NCI-H1436 treated with DMSO at 0.1 percent for 48 hours (cell line): Measurements from ENCODE around the gene BAIAP2L1.

Source experiments
- DNase-seq: peaks from one replicate; lab custom pipeline; 2025; lab: John Stamatoyannopoulos, UW

BAIAP2L1 gene

DNA sequence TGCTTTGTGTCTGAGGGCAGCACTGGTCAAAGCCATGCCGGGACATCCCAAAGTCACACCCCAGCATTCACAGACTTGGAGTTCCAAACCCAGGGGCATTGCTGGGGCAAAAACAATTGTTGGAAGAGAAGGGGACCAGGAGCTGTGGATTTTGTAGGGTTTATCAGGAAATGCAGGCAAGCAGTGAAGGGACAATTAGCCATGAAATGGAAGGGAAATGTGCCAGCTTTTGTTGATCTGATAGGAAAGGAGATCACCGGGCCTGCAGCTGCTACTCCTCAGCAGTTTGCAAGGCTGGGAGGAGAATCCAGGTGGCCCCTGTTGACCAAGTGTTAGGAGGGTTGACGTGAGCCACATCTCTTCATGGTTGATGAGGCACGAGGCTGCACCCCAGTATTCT lies 122.0 kb downstream of the BAIAP2L1 start:
- no peak for DNase-seq

DNA sequence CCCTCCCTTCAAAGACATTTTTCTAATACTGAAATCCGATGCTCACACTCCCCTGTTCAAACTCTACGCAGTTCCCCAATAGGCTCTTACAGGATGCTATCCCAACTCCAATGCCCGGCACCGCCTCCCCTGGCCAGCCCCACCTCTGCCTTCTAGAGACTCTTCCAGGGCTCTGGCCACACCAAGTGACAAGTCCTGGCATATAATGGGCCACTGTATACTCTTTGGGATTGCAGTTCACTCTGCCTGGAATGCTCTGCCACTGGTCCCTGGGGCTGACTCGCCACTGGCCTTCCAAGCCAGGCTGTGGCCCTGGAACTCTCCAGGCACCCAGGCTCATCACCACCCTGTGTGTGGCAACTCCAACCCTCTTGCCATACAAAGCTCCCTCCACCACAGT lies 122.5 kb downstream of the BAIAP2L1 start:
- no peak for DNase-seq

DNA sequence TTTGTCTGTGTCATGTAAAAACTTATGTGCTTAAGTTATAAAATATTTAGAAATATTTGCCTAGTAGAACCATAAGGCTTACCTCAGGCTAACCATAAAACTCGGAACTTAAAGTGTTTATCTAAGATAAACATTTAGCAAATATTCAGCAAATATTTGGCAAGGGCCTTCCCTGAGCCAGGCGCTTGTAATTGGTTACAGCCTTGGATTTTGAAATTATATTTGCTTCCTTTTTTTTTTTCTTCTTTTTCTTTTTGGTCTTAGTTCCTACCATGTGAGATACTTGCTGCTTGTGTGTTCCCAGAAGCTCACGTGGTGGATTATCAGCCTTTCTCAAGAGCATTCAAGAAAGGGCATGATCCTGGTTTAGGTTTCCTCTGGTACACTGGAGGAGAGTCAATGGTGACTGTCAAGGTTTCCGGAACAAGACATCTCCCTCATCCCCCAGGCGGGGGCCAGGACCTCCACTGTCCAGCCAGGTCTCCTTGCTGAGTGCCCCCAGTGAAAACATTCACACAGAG lies 124.6 kb downstream of the BAIAP2L1 start:
- no peak for DNase-seq

DNA sequence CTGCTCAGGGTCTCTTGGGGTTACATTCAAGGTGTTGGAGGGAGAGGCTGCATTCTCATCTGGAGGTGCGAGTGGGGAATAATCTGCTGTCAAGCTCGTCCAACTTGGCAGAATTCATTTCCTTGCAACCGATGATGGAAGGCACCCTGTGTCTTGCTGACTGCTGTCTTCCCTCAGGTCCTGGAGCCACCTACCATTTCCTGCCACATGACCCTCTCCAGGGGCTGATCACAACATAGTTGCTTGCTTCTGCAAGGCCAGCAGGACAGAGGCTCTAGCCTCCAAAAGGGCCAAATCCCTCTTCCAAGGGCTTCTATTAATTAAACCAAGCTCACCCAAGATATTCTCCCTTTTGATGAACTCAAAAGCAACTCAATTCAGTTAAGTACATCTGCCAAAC lies 133.6 kb downstream of the BAIAP2L1 start:
- no peak for DNase-seq

DNA sequence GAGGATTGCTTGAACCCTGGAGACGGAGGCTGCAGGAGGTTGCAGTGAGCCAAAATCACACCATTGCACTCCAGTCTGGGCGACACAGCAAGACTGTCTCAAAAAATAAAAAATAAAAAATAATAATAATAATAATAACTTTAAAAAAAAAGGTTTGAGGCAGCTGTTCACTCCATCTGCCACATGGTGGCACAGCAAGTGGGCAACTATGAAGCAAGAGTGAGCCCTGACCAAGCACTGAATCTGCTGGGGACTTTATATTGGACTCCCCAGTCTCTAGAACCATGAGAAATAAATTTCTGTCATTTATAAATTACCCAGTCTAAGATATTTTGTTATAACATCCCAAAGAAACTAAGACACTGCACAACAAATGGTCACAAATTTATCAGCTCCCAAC lies 134.1 kb downstream of the BAIAP2L1 start:
- DNase-seq = no peak

DNA sequence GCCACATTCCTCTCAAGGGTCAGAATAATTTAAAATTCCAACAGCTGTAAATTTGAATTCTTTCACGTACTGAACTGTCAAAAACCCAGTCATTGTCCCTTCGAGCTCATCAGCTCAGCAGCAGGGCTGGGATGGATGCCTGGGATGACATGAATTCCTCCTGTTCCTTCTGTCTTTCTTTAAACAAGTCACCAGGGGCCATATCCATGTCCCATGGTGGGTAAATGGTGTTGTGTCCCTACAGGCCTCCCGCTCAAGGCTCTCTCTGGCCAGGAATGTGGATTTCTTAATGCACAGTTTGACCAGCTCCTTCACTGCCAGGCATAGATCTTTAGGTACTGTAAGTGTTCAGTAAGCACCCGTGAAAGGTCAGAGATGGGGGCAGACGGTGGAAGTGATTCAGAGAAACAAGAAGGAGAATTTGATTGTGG lies 135.0 kb downstream of the BAIAP2L1 start:
- no peak for DNase-seq

GRCh38 chr7:98257701-98258100 lies 143.2 kb downstream of the BAIAP2L1 start:
- DNase-seq = no peak

GRCh38 chr7:98256431-98256830 lies 144.5 kb downstream of the BAIAP2L1 start:
- DNase-seq = no peak

GRCh38 chr7:98254951-98255610 lies 145.8 kb downstream of the BAIAP2L1 start:
- DNase-seq = no peak

DNA sequence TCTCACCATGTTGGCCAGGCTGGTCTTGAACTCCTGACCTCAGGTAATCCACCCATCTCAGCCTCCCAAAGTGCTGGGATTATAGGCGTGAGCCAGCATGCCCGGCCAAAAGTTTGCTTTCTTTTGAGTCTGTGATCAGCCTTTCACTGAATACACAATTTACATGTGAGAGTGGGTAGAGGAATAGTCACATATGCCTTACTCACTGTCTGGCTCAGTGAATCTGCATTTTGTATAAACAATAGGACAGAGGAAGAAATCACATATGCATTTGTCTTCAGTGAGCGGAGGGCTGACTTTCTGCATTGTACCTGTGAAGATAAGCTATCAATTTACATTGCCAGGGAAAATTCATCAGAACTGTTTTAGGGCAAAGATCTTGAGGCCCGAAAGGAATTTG lies 146.4 kb downstream of the BAIAP2L1 start:
- no peak for DNase-seq

- DNase-seq = no peak
Observed at GRCh38 chr7:98252425-98253054, 148.3 kb downstream of the BAIAP2L1 start.

GRCh38 chr7:98251601-98252424 lies 149.1 kb downstream of the BAIAP2L1 start, which contains the start of gene TECPR1:
TSS of gene TECPR1 (minus strand) at chr7:98252232. CDS start at chr7:98246146, 6,086 bp downstream.
- DNase-seq = peak; percentile 25

DNA sequence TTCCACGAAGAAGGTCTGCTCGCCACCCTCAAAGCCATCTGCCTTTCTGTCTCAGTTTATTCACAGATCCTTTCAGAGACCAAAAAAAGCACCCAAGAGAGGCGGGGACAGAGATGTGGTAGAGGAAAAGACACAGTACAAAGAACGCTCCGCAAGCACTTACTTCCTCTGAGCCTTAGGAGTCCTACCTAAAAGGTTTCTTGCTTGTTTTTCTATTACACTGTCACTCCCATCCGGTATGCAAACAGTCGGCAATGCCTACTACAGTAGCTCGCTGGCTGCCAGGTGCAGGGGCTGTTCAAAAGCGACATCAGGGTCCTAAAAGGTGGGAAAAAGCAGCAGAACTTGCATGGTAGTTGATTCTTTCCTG lies 149.7 kb downstream of the BAIAP2L1 start:
- DNase-seq = no peak

GRCh38 chr7:98250789-98251188 lies 150.1 kb downstream of the BAIAP2L1 start:
- no peak for DNase-seq

GRCh38 chr7:98249106-98249505 lies 151.8 kb downstream of the BAIAP2L1 start:
- DNase-seq = no peak

DNA sequence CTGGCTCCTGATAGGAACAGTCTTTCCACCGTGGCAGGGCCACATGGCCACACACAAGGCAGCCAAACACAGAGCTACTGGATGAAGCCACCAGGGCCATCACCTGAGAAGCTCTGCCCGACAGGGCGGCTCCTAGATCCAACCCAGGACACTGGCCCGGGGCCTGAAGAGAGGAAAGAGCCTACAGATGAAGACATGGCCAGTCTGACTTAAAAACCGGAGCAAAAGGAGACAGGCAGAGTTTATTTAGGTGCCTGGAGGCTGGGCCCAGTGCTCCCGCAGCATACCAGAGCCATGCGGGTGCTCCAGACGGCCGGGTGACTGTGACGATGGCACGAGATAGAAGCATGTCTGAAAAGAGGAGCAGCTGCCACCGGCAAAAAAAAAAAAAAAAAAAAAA lies 152.7 kb downstream of the BAIAP2L1 start:
- no peak for DNase-seq

DNA sequence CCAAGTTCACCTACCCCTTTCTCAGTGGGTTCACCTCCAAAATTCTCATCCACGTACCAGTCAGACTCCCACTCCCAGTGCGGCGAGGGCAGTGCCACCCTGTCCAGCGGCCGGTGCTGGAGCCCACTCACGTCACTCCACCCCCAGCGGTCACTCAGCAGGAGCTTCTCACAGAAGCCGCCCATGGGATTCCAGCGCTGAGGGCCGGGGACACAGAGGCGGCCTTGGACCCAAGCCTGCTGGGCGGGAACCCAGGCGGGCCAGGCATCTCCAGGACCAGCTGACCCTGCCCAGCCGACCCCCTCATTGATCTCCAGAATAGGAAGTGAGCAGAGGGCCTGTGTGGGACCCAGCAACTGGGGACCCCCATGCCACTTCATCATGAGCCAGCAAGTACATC lies 156.0 kb downstream of the BAIAP2L1 start:
- no peak for DNase-seq

- no peak for DNase-seq
Observed at GRCh38 chr7:98242934-98243333, 158.0 kb downstream of the BAIAP2L1 start.

GRCh38 chr7:98242342-98242741 lies 158.5 kb downstream of the BAIAP2L1 start:
- no peak for DNase-seq

DNA sequence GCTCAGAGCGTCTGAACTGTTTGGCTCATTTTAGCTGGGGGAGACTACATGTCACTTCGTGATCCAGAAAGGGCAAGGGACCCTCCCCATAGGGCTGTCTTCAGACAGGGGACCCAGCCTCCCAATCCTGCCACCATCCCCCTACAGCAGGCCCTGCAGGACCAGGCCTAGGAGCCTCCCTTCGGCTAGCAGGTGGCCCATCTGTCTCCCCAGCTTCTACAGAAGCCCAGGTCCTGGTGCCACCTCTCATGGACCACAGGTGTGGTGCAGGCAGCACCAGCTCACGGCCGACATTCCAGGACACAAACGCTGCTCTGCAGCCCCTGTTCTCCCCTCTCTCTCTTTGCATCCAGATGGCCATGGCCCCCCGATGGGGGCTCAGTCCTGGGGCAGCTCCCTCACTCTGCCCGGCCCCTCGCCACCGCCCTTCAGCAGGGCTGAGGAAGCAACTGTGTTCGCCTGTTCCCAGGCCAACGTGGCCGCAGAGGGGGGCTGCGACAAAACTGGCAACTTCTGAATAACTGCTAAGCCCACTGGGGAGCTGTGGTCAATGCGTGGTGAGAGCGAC lies 159.1 kb downstream of the BAIAP2L1 start:
- no peak for DNase-seq
